Glomerular visceral epithelial cell (primary cell): ENCODE data around the gene N4BP3.
"Not testable (repeated sequence)": the region's sequence is repeated elsewhere in the genome, so short reads cannot be mapped to it uniquely, and the experiment has no call there.

ENCODE experiments used
- DNase-seq: peaks from one replicate; pipeline ENCODE4 v3.0.0-alpha.2; 2016; ENCODE audit errors: extremely low spot score

N4BP3 gene

GRCh38 chr5:178121391-178122276 lies 8.3 kb downstream of the N4BP3 start:
- DNase-seq: no peak

GRCh38 chr5:178122346-178122745 lies 9.0 kb downstream of the N4BP3 start:
- no peak for DNase-seq

- no peak for DNase-seq
These were observed 10.0 kb downstream of the N4BP3 start for GRCh38 chr5:178123094-178123965.

GRCh38 chr5:178123966-178124925 lies 10.9 kb downstream of the N4BP3 start:
- DNase-seq: no peak

GRCh38 chr5:178125253-178125906 lies 12.0 kb downstream of the N4BP3 start:
- DNase-seq: no peak

- DNase-seq: no peak
These were observed 13.2 kb downstream of the N4BP3 start for GRCh38 chr5:178126556-178126955.

- DNase-seq: not testable (repeated sequence)
These were observed 14.1 kb downstream of the N4BP3 start for GRCh38 chr5:178127300-178128009.

- no peak for DNase-seq
These were observed 16.0 kb downstream of the N4BP3 start for GRCh38 chr5:178129296-178129695.

- not testable (repeated sequence) for DNase-seq
These were observed 16.9 kb downstream of the N4BP3 start for GRCh38 chr5:178130234-178130575.

GRCh38 chr5:178130576-178131445 lies 17.5 kb downstream of the N4BP3 start, which contains the start of gene RMND5B:
Gene RMND5B, plus strand, starts transcription at chr5:178131014. Its CDS starts 7,106 bp downstream, at chr5:178138120.
- DNase-seq: peak; percentile 89

GRCh38 chr5:178131446-178131996 lies 18.2 kb downstream of the N4BP3 start:
- no peak for DNase-seq

- no peak for DNase-seq
These were observed 23.7 kb downstream of the N4BP3 start for GRCh38 chr5:178136990-178137389.

GRCh38 chr5:178137991-178138390 lies 24.7 kb downstream of the N4BP3 start:
- no peak for DNase-seq

- DNase-seq: no peak
These were observed 28.2 kb downstream of the N4BP3 start for GRCh38 chr5:178141550-178141949.

- DNase-seq: no peak
These were observed 29.3 kb downstream of the N4BP3 start for GRCh38 chr5:178142642-178143041.

- no peak for DNase-seq
These were observed 29.9 kb downstream of the N4BP3 start for GRCh38 chr5:178143246-178143645.

- no peak for DNase-seq
These were observed 30.6 kb downstream of the N4BP3 start for GRCh38 chr5:178143901-178144300.

GRCh38 chr5:178145965-178146820 lies 32.9 kb downstream of the N4BP3 start:
- peak; percentile 67 for DNase-seq
